Activated T-helper 1 cell treated with anti-CD3 and anti-CD28 coated beads, Interleukin-12 subunit alpha, Interleukin-12 subunit beta, Interleukin-2, Interleukin-4 antibody, amounts not matched to agents 30 ng/mL and 10 ng/mL and 1 ng/mL, durations not matched to agents 14 hours and 24 hours and 36 hours (primary cell): ENCODE data around the gene VCAN. TPM values are rescaled to one million over a fixed set of nuclear protein-coding genes. Genes with fewer than 3 reads are reported as not detected.

Experiments
- DNase-seq: peaks from one replicate; pipeline ENCODE4 v3.0.0; 2021; ENCODE audit warnings: low spot score
- H3K27ac Mint-ChIP-seq: one replicate; pipeline ENCODE4 v1.8.0; 2021; ENCODE audit warnings: mild to moderate bottlenecking, mixed read lengths
- H3K27me3 Mint-ChIP-seq: one replicate; pipeline ENCODE4 v1.8.0; 2022; ENCODE audit warnings: mild to moderate bottlenecking, moderate library complexity, mixed read lengths; ENCODE audit not compliant: insufficient read depth
- H3K36me3 Mint-ChIP-seq: one replicate; pipeline ENCODE4 v1.8.0; 2021; ENCODE audit warnings: low read depth, mixed read lengths
- H3K4me1 Mint-ChIP-seq: one replicate; pipeline ENCODE4 v1.8.0; 2021; ENCODE audit warnings: low read depth, mixed read lengths
- H3K4me3 Mint-ChIP-seq: one replicate; pipeline ENCODE4 v1.8.0; 2021; ENCODE audit warnings: mild to moderate bottlenecking, moderate library complexity, mixed read lengths
- H3K9me3 Mint-ChIP-seq: one replicate; pipeline ENCODE4 v1.8.0; 2021; ENCODE audit warnings: mixed read lengths
- intact Hi-C: fragments of 100-400 bp; cut with micrococcal nuclease; formaldehyde crosslinking; loops from one replicate; pipeline ENCODE4 v1.15.1; 2024
- total RNA-seq: library from RNA; stranded (reverse); gene quantifications from 2 replicates; pipeline ENCODE4 v1.2.3, GENCODE V29; 2022

The VCAN gene
- total RNA-seq, 1 donor from 2014 or later, result 0.05 TPM

DNA sequence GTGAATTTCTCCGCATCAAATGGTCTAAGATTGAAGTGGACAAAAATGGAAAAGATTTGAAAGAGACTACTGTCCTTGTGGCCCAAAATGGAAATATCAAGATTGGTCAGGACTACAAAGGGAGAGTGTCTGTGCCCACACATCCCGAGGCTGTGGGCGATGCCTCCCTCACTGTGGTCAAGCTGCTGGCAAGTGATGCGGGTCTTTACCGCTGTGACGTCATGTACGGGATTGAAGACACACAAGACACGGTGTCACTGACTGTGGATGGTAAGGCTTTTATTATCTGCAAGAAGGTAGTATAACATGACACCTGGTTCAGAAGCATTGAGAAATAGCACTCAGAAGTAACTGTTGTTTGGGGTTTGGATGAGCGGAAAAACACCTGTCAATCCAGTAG, 18.7 kb downstream of the VCAN start:
- intact Hi-C loops, result no loop called here
- H3K4me1 Mint-ChIP-seq, result no peaks in the 10 kb centered on the region
- H3K36me3 Mint-ChIP-seq, result no peaks in the 10 kb centered on the region
- peaks cover 3% of the 10 kb centered on the region for H3K27me3 Mint-ChIP-seq
- no peak overlapping the region for H3K27ac Mint-ChIP-seq
- H3K9me3 Mint-ChIP-seq, result no peaks in the 10 kb centered on the region
- H3K4me3 Mint-ChIP-seq, result no peak overlapping the region
- DNase-seq, result no peak

- intact Hi-C loops, result no loop called here
- Mint-ChIP-seq H3K4me3 (no peak overlapping the region), H3K9me3 (no peaks in the 10 kb centered on the region), H3K27me3 (peaks cover 5% of the 10 kb centered on the region), H3K4me1 (no peaks in the 10 kb centered on the region), H3K36me3 (no peaks in the 10 kb centered on the region), H3K27ac (no peak overlapping the region)
- no peak for DNase-seq
These were observed 20.8 kb downstream of the VCAN start for GRCh38 chr5:83492331-83492730.

- DNase-seq, result no peak
- intact Hi-C loops, result no loop called here
- H3K4me3 Mint-ChIP-seq, result no peak overlapping the region
- H3K27me3 Mint-ChIP-seq, result peaks cover 5% of the 10 kb centered on the region
- H3K4me1 Mint-ChIP-seq, result no peaks in the 10 kb centered on the region
- no peak overlapping the region for H3K27ac Mint-ChIP-seq
- no peaks in the 10 kb centered on the region for H3K9me3 Mint-ChIP-seq
- no peaks in the 10 kb centered on the region for H3K36me3 Mint-ChIP-seq
These were observed 22.1 kb downstream of the VCAN start for GRCh38 chr5:83493644-83494043.

DNA sequence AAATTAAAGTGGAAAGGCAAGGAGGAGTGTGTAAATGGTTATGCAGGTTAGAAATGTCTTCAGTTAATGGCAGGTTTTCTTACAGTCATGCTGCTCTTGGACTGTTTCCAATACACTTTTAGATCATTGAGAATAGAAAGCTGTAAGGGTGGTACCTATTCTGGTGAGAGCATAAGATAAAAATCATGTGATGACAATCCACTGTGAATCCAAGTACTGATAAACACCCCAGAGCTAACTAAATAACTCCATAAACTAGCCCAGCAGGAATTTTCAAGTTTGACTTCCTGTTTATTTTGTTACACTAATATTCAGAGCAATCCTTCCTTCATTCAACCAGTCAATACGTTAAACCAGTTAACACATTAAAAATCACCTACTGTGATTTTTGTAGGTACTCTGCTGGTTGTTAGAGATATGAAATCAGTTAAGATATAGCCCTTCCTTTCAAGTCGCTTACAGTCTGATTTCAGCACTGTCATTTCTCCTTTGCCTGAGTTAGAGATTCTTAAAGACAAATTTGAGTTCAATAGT, 22.6 kb downstream of the VCAN start:
- H3K4me1 Mint-ChIP-seq, result no peaks in the 10 kb centered on the region
- H3K4me3 Mint-ChIP-seq, result no peak overlapping the region
- no peak overlapping the region for H3K27ac Mint-ChIP-seq
- no peaks in the 10 kb centered on the region for H3K9me3 Mint-ChIP-seq
- intact Hi-C loops, result no loop called here
- H3K27me3 Mint-ChIP-seq, result peaks cover 5% of the 10 kb centered on the region
- no peaks in the 10 kb centered on the region for H3K36me3 Mint-ChIP-seq
- DNase-seq, result no peak

DNA sequence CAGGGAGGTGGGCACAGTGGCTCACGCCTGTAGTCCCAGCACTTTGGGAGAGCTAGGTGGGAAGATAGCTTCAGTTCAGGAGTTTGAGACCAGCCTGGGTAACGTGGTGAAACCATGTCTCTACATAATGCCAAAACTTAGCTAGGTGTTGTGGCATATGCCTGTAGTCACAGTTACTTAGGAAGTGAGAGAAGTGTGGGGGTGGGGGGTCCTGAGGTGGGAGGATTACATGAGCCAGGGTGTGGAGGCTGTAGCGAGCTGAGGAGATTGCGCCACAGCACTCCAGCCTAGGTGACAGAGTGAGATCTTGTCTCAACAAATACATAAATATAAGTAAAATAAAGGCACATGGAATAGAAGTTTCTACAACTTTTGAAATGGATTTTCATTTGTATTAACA, 23.1 kb downstream of the VCAN start:
- DNase-seq, result no peak
- H3K27ac Mint-ChIP-seq, result no peak overlapping the region
- no peak overlapping the region for H3K4me3 Mint-ChIP-seq
- peaks cover 5% of the 10 kb centered on the region for H3K27me3 Mint-ChIP-seq
- H3K4me1 Mint-ChIP-seq, result no peaks in the 10 kb centered on the region
- intact Hi-C loops, result no loop called here
- H3K9me3 Mint-ChIP-seq, result no peaks in the 10 kb centered on the region
- H3K36me3 Mint-ChIP-seq, result no peaks in the 10 kb centered on the region

GRCh38 chr5:83496626-83497025, 25.1 kb downstream of the VCAN start:
- H3K4me3 Mint-ChIP-seq, result no peak overlapping the region
- no peaks in the 10 kb centered on the region for H3K36me3 Mint-ChIP-seq
- intact Hi-C loops, result no loop called here
- no peak for DNase-seq
- no peaks in the 10 kb centered on the region for H3K4me1 Mint-ChIP-seq
- peaks cover 9% of the 10 kb centered on the region for H3K27me3 Mint-ChIP-seq
- no peak overlapping the region for H3K27ac Mint-ChIP-seq
- H3K9me3 Mint-ChIP-seq, result no peaks in the 10 kb centered on the region

GRCh38 chr5:83498585-83498984, 27.0 kb downstream of the VCAN start:
- Mint-ChIP-seq H3K36me3 (no peaks in the 10 kb centered on the region), H3K9me3 (no peaks in the 10 kb centered on the region), H3K27me3 (peaks cover 9% of the 10 kb centered on the region), H3K4me1 (no peaks in the 10 kb centered on the region), H3K27ac (no peak overlapping the region), H3K4me3 (no peak overlapping the region)
- intact Hi-C loops, result no loop called here
- no peak for DNase-seq

DNA sequence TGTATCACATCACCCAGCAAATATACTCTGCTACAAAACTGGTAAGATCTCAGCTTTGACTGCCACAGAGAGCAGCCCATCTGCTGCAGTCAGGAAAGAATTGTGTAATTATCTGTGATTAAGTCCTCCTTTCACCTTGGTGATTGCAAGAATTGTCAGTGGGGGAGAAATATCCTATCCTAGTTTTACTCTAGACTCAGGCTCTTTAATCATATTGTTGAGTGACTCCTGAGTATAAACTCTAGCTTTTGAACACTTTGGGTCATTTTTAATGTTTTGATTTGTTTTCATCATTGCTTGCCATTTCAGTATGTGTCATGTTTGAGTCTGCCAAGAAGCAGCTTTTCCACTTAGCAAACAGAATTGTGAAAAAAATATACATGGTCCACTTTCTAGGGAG, 32.1 kb downstream of the VCAN start:
- intact Hi-C loops, result no loop called here
- Mint-ChIP-seq H3K4me1 (no peaks in the 10 kb centered on the region), H3K27me3 (peaks cover 7% of the 10 kb centered on the region), H3K4me3 (no peak overlapping the region), H3K27ac (no peak overlapping the region), H3K36me3 (no peaks in the 10 kb centered on the region), H3K9me3 (no peaks in the 10 kb centered on the region)
- no peak for DNase-seq

DNA sequence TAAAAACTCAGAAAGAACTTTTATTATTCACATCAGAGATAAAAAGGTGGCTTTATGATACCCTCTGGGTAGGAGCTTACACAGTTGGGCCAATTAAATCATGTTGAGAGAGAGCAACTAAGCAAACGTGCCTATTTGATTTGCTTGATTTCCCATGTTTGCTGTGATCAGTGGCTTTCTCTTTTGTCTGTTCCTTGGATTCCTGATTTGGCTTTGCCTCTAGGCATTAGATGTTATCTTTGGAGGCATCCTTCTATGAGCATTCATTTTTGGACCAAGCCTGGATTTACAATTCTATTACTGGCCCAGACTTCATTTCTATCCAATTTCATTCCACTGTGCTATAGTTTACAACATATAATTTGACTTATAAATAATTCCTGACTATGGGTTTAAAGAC, 35.9 kb downstream of the VCAN start:
- no peaks in the 10 kb centered on the region for H3K27me3 Mint-ChIP-seq
- H3K4me3 Mint-ChIP-seq, result no peak overlapping the region
- H3K36me3 Mint-ChIP-seq, result no peaks in the 10 kb centered on the region
- no peaks in the 10 kb centered on the region for H3K4me1 Mint-ChIP-seq
- H3K9me3 Mint-ChIP-seq, result no peaks in the 10 kb centered on the region
- no peak for DNase-seq
- intact Hi-C loops, result no loop called here
- H3K27ac Mint-ChIP-seq, result no peak overlapping the region

DNA sequence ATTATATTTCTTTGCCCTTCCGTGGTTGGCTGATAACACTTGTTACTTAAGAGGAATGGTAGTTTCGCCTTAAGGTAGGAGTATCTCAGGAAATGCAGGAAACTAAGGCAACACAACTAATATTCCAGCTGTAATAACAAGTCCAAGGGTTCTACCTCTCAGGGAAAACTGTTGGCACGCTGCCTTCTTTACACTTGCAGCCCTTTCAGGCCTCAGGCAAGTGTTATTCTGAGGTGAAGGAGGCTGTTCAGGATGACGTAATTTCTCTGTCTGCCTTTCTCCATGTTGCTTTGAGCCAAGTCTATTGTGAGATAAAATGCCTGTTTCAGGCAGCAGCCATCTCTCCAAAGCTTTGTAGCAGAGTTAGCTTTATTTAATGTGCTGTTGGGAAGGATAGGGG, 38.0 kb downstream of the VCAN start:
- Mint-ChIP-seq H3K27ac (no peak overlapping the region), H3K36me3 (no peaks in the 10 kb centered on the region), H3K9me3 (no peaks in the 10 kb centered on the region), H3K4me3 (no peak overlapping the region), H3K4me1 (no peaks in the 10 kb centered on the region), H3K27me3 (peaks cover 2% of the 10 kb centered on the region)
- DNase-seq, result no peak
- intact Hi-C loops, result no loop called here

GRCh38 chr5:83510260-83510659, 38.7 kb downstream of the VCAN start:
- intact Hi-C loops, result no loop called here
- no peaks in the 10 kb centered on the region for H3K9me3 Mint-ChIP-seq
- no peak overlapping the region for H3K4me3 Mint-ChIP-seq
- no peaks in the 10 kb centered on the region for H3K4me1 Mint-ChIP-seq
- no peak overlapping the region for H3K27ac Mint-ChIP-seq
- no peak for DNase-seq
- no peaks in the 10 kb centered on the region for H3K36me3 Mint-ChIP-seq
- peaks cover 2% of the 10 kb centered on the region for H3K27me3 Mint-ChIP-seq

- H3K36me3 Mint-ChIP-seq, result no peaks in the 10 kb centered on the region
- no peak overlapping the region for H3K4me3 Mint-ChIP-seq
- H3K27ac Mint-ChIP-seq, result no peak overlapping the region
- H3K9me3 Mint-ChIP-seq, result no peaks in the 10 kb centered on the region
- H3K27me3 Mint-ChIP-seq, result peaks cover 2% of the 10 kb centered on the region
- H3K4me1 Mint-ChIP-seq, result no peaks in the 10 kb centered on the region
- DNase-seq, result no peak
- intact Hi-C loops, result no loop called here
These were observed 40.7 kb downstream of the VCAN start for GRCh38 chr5:83512061-83512745.

DNA sequence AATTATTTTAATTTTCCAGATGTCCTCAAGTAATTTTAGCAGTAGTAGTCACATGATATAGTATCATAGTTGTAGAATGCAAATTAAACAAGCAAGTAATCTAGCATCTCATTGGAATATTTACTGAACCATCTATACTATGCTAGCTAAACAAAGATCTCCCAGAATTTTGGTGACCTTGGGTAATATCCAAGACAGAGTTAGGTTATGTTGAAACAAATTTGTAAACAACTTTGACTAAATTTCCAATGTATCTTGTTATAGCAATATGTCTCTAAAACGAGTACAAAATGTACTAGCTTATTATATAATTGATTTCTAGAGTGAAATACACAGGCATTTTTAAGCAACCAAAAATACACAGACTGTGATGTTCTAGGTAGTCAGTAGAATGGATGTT, 41.5 kb downstream of the VCAN start:
- no peak overlapping the region for H3K27ac Mint-ChIP-seq
- no peaks in the 10 kb centered on the region for H3K4me1 Mint-ChIP-seq
- H3K9me3 Mint-ChIP-seq, result no peaks in the 10 kb centered on the region
- H3K4me3 Mint-ChIP-seq, result no peak overlapping the region
- peaks cover 3% of the 10 kb centered on the region for H3K27me3 Mint-ChIP-seq
- DNase-seq, result no peak
- no peaks in the 10 kb centered on the region for H3K36me3 Mint-ChIP-seq
- intact Hi-C loops, result no loop called here

- H3K27ac Mint-ChIP-seq, result no peak overlapping the region
- no peaks in the 10 kb centered on the region for H3K36me3 Mint-ChIP-seq
- no peaks in the 10 kb centered on the region for H3K9me3 Mint-ChIP-seq
- H3K27me3 Mint-ChIP-seq, result peaks cover 3% of the 10 kb centered on the region
- H3K4me3 Mint-ChIP-seq, result no peak overlapping the region
- no peak for DNase-seq
- intact Hi-C loops, result no loop called here
- no peaks in the 10 kb centered on the region for H3K4me1 Mint-ChIP-seq
These were observed 41.9 kb downstream of the VCAN start for GRCh38 chr5:83513491-83513890.
